ACHN (cell line): ENCODE data around the gene ALK.

Experiments used
- DNase-seq: peaks from one replicate; pipeline ENCODE4 v3.0.0-alpha.2; 2015
- in situ Hi-C: cut with HindIII; loops from 2 replicates; pipeline ENCODE4 v1.10.0; 2017; ENCODE audit warnings: low sequenced_read_pairs, low pct_ligation_motif_present, low pct_unique_long_range_greater_than_20kb

The ALK gene

DNA sequence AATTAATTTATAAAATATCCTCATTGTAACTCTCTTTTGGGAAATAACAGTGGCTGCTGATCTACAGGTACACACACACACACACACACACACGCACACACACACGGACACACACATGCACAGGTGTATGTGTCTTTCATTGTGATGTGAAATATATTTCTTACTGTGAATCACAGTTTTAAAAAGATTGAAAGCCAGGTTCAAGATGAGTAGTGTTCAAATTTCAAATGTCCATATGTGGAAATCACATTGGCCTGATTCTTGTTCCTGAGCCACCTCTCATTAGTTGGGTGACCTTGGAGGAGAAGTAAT lies 372.4 kb downstream of the ALK start:
- no peak for DNase-seq

GRCh38 chr2:29544917-29545316 lies 376.5 kb downstream of the ALK start:
- in situ Hi-C loops, result no loop called here
- DNase-seq, result no peak

More for the DNA sequence above, 372.4 kb downstream of the ALK start:
- in situ Hi-C loops, result no loop called here

- DNase-seq, result no peak
- in situ Hi-C loops, result no loop called here
Observed at GRCh38 chr2:29544031-29544430, 377.4 kb downstream of the ALK start.

DNA sequence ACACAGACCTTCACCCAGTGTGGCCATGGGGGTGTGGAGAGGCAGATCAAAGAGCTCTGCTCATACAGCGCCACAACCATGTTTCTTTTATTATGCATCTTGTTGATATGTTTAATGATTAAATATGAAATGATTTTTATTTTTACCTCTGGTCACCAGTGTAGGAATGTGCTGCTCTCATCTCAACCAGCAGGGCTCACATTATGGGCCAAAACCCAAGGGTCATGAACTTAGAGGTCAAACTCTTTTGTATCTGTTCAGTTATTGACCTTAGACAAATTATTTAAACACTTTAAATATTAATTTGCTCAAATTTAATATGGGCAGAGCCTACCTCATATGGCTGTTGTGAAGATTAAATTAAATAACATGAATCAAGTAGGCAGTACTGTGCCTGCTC lies 386.2 kb downstream of the ALK start:
- in situ Hi-C loops, result no loop called here

GRCh38 chr2:29532436-29532835 lies 388.9 kb downstream of the ALK start:
- DNase-seq, result no peak
- in situ Hi-C loops, result no loop called here

More for the DNA sequence above, 386.2 kb downstream of the ALK start:
- DNase-seq, result no peak

GRCh38 chr2:29531626-29532025 lies 389.8 kb downstream of the ALK start:
- no peak for DNase-seq

GRCh38 chr2:29530281-29530680 lies 391.1 kb downstream of the ALK start:
- no peak for DNase-seq
- in situ Hi-C loops, result no loop called here

More at GRCh38 chr2:29531626-29532025, 389.8 kb downstream of the ALK start:
- in situ Hi-C loops, result no loop called here

GRCh38 chr2:29528891-29529520 lies 392.4 kb downstream of the ALK start:
- in situ Hi-C loops, result no loop called here
- no peak for DNase-seq

DNA sequence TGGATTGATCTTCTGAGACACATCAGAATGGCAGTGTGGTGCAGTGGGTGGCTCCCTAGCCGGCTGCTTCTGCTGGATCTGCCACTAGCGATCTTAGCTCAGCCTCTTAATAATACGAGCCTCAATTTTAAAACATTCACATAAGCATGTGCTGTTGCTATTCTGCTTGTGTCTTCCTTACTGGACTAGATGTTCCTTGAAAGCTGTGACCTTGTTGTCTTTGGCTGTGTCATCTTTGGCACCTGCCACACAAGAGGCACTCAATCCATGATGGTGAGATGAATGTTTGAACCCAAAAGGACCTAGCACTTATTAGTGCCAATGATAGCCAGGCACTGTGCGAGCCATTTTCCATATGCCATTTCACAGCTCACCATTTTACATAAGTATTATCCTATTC lies 393.0 kb downstream of the ALK start:
- DNase-seq, result no peak
- in situ Hi-C loops, result no loop called here

DNA sequence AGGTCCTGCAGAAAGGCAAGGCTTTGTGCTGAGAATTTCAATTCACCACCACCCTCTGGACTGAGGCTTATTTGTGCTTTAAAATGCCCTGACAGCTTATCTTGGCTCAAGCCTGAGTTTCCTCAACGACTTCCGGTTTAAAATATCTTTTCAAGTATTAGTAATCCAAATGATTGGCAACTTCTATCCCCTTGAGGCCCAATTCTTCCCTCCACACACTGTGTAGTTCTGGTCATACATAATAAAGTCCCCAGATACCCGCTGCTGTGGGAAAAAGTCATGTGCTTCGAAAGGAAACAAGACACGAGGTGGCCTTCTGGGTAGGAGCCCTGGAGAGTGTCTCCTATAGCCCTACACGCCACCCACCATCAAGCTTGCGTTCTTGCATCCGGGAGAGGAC lies 393.4 kb downstream of the ALK start:
- no peak for DNase-seq
- in situ Hi-C loops, result no loop called here

- in situ Hi-C loops, result no loop called here
- no peak for DNase-seq
Observed at GRCh38 chr2:29526587-29527586, 394.5 kb downstream of the ALK start.

DNA sequence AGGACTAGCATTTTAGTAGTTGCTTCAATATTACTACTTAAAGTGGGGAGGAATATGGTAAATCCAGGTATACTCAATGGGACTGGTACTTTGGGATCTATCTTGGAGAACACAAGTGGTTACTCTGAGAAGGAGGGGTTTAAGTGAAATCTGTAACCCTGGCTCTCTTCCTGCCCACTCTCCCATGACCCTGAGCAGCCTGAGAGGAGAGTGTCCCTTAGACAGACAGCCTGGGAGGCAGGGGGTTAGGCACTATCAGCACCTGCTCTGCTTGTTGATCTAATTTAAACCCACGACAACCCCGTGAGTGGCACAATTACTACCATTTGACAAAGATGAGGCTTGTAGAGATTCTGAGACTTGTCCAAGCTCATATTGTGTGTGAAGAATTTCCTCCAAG lies 395.5 kb downstream of the ALK start:
- no peak for DNase-seq
- in situ Hi-C loops, result no loop called here

- in situ Hi-C loops, result no loop called here
- no peak for DNase-seq
Observed at GRCh38 chr2:29524652-29525051, 396.7 kb downstream of the ALK start.

DNA sequence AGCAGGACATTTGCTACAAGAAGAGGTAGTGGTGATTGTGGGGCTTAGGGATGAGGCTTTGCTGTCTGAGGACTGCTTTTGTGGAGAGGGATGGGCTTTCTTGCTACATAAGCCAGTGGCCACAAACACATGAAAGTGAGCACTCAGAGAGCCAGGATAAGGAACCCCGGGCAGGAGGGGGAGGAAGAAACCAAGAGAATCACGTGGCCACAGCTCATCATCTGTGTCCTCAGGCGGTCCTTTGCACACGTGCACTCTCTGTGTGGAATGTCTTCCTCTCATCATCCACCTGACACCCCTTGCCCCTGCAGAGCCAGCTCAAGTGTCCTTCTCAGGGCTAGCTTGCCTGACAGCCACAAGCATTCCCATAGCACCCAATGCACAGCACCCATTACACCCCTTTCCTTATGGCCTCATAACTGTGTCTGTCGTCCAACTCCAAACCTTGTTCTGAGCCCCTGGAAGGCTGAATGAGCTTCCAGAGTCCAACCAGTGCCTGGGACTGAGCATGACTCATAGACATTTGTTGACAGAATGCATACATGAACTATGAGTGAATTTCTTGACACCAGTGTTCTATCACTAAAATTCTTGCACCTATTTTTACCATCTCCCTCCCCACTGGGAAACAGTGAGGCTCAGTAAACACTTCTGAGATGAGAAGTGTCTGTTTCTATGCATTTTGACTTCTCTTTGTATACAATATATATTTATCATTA lies 398.3 kb downstream of the ALK start:
- in situ Hi-C loops, result no loop called here
- no peak for DNase-seq

DNA sequence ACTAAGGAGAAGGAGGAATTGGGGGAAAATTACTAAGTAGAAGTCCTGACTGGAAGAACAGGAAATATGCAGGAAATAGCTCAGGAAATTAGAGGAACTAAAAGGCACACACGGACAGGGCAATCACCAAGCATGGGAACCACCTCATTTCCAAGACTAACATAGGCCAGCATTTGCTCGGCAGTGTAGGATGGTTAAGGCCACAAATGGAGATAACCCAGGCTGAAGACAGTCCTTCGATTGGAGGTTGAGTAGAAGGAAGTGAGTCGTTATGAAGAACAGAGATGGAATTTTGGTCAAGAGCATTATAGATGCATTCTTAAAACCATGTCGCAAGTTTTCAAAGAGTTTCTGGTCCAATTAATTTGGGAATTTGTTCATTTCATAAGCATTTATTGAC lies 401.4 kb downstream of the ALK start:
- no peak for DNase-seq

DNA sequence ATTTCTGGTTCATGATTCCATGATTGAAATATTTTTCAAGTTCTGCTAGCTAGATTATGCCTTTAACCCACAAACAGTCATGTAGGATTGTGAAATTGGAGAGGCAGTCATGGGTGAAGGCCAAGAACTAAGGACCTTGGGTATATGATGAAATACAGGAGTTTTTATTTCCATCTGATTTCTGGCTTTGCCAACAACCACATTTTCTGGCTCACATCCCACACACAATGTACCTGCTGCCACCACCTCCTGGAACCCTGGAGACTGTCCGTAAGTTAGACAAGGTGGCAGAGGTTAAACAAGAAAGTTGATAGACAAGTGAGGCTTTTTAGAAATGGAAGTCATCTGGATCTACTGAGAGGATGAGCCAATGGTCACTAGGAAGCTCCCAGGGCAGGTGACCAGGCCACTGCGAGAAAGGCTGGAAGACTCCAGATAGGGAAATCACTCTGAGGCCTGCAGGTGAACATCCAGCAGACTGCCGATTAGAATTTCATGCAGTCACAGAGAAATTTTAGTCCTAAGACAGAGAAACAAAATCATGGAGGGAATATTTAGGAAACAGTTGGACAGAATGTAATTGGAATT lies 402.0 kb downstream of the ALK start:
- in situ Hi-C loops, result no loop called here
- DNase-seq, result no peak

More for the DNA sequence above, 401.4 kb downstream of the ALK start:
- in situ Hi-C loops, result no loop called here

DNA sequence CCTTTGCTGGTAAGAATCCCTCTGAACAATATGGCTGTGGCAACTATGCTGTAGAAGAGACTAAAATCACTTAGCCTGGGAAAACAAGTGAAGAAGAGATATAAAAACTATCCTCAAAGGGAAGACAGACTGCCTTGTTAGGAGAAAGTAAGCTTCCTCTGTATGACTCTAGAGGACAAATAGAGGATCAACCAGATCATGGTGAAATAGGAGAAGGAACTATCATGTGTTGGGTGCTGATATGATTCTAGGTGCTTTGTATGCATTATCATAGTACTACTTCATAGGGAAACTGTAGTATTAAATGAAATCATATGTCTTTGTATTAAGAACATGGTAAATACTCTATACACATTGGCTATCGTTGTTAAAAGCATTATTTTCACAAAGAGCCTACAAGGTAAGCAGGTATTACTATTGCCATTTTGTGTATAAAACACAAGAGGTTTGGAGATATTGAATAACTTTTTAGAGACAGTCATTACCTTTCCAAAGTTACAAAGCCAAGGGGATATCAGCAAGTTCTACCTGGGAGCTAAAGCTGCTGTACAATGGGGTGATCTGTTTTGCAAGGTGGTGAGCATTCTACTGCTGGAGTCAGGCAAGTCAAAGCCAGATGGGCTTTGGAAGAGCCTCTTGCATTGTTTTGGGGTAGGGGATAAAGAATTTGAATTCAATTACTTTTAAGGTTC lies 402.6 kb downstream of the ALK start:
- in situ Hi-C loops, result no loop called here

GRCh38 chr2:29518010-29518409 lies 403.4 kb downstream of the ALK start:
- DNase-seq, result no peak
- in situ Hi-C loops, result no loop called here

More for the DNA sequence above, 402.6 kb downstream of the ALK start:
- DNase-seq, result no peak
